D721Med (cell line): Measurements from ENCODE around the gene ASIC1.
A peak's percentile ranks its signal among the peaks of the same experiment; 100 is the strongest.

Experiments used
- DNase-seq: peaks from one replicate; pipeline ENCODE4 v3.0.0; 2011; ENCODE audit warnings: low spot score; ENCODE audit not compliant: insufficient read length
- FAIRE-seq: peaks from 2 replicates; lab custom pipeline; 2011; peaks lifted over from hg19 to GRCh38; lab: Jason Lieb, UNC
- TF ChIP-seq, protein P1 (sequence below): IDR thresholded peaks from 2 replicates; pipeline ENCODE4 v1.5.1; 2012; ENCODE audit warnings: mild to moderate bottlenecking, control low read depth; ENCODE audit not compliant: insufficient read depth; ENCODE audit errors: missing control alignments

ASIC1 gene

DNA sequence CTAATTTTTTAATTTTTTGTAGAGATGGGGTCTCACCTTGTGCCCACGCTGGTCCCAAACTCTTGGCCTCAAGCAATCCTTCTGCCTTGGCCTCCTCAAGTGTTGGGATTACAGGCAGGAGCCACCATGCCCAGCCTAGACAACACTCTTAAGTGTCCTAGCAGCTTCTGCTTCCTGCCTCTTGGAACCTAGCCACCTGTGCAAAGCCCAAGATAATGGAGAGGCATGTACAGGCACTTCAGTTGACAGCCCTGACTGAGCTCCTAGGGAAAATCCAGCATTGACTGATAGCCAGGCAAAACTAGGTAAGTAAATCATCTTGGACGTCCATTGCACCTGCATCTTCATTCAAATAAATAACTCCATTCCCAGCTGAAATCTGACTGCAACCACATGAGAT, 70.2 kb downstream of the ASIC1 start:
- TF ChIP-seq, protein P1, sequence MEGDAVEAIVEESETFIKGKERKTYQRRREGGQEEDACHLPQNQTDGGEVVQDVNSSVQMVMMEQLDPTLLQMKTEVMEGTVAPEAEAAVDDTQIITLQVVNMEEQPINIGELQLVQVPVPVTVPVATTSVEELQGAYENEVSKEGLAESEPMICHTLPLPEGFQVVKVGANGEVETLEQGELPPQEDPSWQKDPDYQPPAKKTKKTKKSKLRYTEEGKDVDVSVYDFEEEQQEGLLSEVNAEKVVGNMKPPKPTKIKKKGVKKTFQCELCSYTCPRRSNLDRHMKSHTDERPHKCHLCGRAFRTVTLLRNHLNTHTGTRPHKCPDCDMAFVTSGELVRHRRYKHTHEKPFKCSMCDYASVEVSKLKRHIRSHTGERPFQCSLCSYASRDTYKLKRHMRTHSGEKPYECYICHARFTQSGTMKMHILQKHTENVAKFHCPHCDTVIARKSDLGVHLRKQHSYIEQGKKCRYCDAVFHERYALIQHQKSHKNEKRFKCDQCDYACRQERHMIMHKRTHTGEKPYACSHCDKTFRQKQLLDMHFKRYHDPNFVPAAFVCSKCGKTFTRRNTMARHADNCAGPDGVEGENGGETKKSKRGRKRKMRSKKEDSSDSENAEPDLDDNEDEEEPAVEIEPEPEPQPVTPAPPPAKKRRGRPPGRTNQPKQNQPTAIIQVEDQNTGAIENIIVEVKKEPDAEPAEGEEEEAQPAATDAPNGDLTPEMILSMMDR, result no peak
- DNase-seq (no peak), FAIRE-seq (no peak)

DNA sequence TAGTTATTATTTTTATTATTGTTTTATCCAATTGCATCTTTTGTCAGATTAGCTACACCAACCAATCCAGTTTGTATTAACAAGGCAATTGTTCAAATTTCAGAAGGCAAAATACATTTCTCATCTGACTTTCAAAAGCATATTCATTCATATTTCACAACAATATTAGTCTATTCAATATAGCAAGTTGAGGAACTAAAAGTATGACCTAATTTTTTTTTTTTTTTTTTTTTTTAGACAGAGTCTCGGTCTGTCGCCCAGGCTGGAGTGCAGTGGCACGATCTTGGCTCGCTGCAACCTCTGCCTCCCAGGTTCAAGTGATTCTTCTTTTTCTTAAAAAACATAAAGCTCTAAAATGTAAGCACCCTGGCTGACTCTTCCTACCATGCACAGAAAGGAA, 71.9 kb downstream of the ASIC1 start:
- no peak for FAIRE-seq
- TF ChIP-seq, protein P1, result no peak
- DNase-seq, result no peak

DNA sequence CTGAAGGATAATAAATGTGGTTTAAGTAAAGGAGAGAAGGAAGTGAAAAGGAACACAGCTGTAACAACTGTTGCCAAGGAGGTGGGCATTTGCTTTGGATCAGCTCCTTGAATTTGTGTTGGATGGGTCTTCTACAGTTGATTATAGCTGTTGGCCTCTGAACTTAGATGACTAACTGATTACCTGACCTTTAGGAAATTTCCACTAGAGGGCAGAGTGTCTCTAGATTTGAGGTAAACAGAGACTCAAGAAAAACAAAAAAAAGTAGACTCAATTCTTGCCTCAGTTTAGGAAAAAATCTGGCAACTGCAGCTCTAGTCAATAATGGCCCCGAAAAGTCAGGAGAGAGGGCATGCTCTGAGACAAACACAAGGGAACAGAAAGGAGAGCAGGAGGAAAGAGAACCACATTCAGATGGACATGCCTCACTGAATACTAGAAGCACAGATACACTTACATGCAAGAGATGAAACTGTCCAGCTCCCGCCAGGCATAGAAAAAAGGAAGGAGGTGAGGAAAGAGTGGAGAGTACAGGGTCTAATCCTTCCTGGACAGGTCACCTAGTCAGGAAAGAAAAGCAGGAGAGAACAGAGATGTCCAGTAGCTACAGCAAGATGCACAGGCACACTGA, 75.2 kb downstream of the ASIC1 start:
- FAIRE-seq (no peak), DNase-seq (no peak)
- TF ChIP-seq, protein P1, result peak; percentile 65
